ENCODE results near the gene SEMA3B.

DNA sequence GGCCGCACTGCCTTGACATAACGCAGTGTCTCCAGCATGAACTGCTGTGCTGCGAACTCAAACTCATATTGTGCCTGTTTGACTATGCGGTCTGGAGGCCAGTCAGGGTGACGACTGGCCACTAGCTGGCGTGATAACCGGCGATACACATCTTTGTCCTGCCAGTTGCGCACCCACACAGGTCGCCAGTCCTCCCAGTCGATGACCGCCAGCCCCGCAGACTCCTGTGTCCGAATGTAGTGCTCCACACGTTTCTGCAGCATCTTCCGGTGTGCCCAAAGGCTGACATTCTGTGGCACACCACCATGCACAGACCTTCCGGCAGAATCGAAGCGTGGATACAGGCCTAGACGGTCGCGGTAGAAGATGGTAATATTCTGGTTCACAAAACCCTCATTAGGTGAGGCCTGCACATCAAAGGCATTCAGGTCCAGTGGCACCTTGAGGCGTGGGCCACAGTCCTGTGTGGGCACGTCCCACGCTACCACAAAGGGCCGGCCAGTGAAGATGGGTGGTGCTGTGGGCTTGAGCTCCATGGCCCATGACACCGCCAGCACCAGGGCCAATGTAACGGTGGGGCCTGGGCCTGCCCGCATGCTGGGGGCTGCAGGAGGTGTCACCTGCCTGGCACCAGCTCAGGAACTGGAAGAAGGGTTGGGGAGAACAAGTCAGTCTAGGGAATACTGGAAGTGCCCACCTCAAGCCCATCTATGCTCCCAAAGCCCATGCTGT is 51.1 kb downstream of the SEMA3B start:
- TF ChIP-seq ZNF695 (CRISPR knock-in tag; IDR thresholded peaks at IDR 0.05) = no peak
- TF ChIP-seq GMEB1 (CRISPR knock-in tag; IDR thresholded peaks at IDR 0.05) = no peak
- TF ChIP-seq TAL1 (IDR thresholded peaks at IDR 0.05) = no peak
- TF ChIP-seq ZBTB33 (CRISPR knock-in tag; IDR thresholded peaks at IDR 0.05) = peak; percentile 80; the same call in 1 of the 2 replicates
- TF ChIP-seq PREB (CRISPR knock-in tag; IDR thresholded peaks at IDR 0.05) = no peak
- TF ChIP-seq TEAD4 (IDR thresholded peaks at IDR 0.05; ENCODE audit: low read length) = no peak
- no peak for TF ChIP-seq TEAD4 (CRISPR knock-in tag; IDR thresholded peaks at IDR 0.05; ENCODE audit: borderline replicate concordance)
- no peak for TF ChIP-seq ZEB2 (IDR thresholded peaks at IDR 0.05)
- TF ChIP-seq YY1 (IDR thresholded peaks at IDR 0.05; ENCODE audit: borderline replicate concordance in 1 of 3, control insufficient read depth in 1 of 3, extremely low read depth in 1 of 3, insufficient read depth in 3 of 3, insufficient read length in 1 of 3, insufficient replicate concordance in 2 of 3, low read depth in 1 of 3, low read length in 2 of 3) = no peak
- TF ChIP-seq, protein P1, sequence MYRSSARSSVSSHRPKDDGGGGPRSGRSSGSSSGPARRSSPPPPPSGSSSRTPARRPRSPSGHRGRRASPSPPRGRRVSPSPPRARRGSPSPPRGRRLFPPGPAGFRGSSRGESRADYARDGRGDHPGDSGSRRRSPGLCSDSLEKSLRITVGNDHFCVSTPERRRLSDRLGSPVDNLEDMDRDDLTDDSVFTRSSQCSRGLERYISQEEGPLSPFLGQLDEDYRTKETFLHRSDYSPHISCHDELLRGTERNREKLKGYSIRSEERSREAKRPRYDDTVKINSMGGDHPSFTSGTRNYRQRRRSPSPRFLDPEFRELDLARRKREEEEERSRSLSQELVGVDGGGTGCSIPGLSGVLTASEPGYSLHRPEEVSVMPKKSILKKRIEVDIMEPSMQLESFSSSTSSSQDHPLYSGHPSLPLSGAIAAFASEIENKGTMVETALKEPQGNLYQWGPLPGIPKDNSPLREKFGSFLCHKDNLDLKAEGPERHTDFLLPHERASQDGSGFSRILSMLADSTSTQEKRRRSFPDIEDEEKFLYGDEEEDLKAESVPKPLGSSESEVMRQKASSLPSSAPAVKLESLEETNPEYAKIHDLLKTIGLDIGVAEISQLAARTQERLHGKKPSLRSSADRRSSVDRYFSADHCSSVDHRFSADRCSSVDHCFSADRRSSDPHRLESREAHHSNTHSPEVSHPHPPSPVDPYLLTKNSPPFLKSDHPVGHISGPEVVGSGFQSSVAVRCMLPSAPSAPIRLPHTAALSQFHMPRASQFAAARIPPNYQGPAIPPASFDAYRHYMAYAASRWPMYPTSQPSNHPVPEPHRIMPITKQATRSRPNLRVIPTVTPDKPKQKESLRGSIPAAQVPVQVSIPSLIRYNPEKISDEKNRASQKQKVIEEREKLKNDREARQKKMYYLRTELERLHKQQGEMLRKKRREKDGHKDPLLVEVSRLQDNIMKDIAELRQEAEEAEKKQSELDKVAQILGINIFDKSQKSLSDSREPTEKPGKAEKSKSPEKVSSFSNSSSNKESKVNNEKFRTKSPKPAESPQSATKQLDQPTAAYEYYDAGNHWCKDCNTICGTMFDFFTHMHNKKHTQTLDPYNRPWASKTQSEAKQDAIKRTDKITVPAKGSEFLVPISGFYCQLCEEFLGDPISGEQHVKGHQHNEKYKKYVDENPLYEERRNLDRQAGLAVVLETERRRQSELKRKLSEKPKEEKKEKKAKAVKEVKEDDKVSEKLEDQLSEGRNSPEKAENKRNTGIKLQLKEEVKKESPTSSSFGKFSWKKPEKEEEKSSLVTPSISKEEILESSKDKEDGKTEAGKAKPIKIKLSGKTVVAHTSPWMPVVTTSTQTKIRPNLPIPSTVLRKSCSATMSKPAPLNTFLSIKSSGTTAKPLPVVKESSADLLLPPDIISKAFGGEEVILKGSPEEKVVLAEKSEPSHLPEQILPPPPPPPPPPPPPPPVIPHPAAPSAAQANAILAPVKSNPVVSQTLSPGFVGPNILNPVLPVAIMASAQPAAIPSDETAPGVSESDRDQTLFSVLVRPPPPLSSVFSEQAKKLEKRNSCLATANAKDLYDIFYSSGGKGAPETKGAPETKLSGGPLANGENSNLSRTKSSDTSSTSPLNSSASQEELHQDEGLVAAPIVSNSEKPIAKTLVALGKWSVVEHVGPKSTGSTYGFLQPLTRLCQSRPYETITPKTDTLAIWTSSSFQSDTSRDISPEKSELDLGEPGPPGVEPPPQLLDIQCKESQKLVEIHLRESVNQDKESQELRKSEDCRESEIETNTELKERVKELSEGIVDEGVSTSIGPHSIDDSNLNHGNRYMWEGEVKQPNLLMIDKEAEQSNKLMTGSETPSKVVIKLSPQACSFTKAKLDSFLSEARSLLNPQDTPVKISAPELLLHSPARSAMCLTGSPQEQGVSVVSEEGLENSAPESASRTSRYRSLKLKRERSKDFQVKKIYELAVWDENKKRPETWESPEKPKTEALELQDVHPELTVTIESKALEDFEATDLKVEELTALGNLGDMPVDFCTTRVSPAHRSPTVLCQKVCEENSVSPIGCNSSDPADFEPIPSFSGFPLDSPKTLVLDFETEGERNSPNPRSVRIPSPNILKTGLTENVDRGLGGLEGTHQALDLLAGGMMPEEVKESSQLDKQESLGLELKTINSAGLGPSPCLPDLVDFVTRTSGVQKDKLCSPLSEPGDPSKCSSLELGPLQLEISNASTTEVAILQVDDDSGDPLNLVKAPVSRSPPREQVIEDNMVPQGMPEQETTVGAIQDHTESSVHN (IDR thresholded peaks at IDR 0.05; ENCODE audit: borderline replicate concordance in 1 of 2, low read depth in 1 of 2) = no peak
- no peak for TF ChIP-seq ESRRA (IDR thresholded peaks at IDR 0.05; ENCODE audit: borderline replicate concordance, low read depth)
- no peak for TF ChIP-seq SP1 (CRISPR knock-in tag; IDR thresholded peaks at IDR 0.05)
